Hematopoietic multipotent progenitor cell (in vitro differentiated cells): ENCODE data around the gene PEX14. TPM values are rescaled to one million over a fixed set of nuclear protein-coding genes. Genes with fewer than 3 reads are reported as not detected.
"Not testable (repeated sequence)": the region's sequence is repeated elsewhere in the genome, so short reads cannot be mapped to it uniquely, and the experiment has no call there.

Experiments used
- DNase-seq, 3 donors: peaks; one replicate each; pipeline ENCODE4 v3.0.0-alpha.2; 2011 to 2015; ENCODE audit warnings: low read depth in 2 of 3, low spot score in 2 of 3
- total RNA-seq: library from RNA; depleted of rRNA; stranded (reverse); fragments of >200 nt; gene quantifications from one replicate; pipeline ENCODE4 v1.2.3, GENCODE V29; 2012

Gene PEX14
- total RNA-seq, 1 donor = 22.6 TPM

DNA sequence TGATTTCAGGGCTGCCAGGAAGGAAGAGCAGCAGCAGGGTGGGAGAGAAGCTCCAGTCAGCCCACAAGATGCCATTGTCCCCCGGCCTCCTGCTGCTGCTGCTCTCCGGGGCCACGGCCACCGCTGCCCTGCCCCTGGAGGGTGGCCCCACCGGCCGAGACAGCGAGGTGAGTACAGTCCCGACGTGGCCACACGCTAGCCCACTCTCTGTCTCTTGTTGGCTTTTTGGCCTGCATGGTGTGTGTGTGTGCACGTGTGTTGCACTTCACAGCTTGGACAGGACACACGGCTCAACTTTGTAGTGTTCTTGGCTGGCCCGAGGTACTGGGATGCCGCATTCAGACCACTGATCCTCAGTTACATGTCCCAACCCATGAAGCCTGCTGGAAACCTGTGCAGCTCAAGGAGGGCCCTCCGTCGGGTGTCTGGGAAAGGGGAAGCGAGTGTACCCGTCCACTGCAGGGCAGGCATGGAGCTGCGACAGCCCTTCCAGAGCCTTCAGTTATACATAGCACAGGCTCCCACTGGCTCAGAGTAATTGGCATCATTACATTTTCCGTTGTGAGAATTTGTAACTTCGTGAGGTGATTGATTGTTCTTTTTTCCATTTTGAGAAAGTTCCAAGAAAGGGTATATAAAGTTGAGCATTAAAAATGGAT is 24.5 kb upstream of the PEX14 start:
- no peak for DNase-seq

GRCh38 chr1:10450836-10451235 is 23.9 kb upstream of the PEX14 start:
- DNase-seq = no peak

- DNase-seq = no peak
These were observed 23.5 kb upstream of the PEX14 start for GRCh38 chr1:10451287-10451686.

DNA sequence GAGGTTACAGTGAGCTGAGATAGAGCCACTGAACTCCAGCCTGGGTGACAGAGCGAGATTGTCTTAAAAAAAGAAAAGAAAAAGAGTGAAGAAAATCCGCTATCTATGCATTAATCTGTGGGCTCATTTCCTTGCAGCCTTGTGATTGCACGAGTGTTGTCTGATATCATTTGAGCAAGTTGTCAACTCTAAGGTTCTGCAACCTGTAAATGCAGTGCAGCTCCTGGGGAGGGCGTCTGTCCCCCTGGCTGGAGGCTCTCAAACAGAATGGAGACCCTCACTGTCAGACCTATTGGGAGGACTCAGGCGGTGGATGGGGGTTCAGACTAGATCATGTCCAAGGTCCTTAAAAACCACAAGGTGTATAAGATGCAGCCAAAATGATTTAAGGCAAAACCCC is 18.7 kb upstream of the PEX14 start:
- DNase-seq = no peak

DNA sequence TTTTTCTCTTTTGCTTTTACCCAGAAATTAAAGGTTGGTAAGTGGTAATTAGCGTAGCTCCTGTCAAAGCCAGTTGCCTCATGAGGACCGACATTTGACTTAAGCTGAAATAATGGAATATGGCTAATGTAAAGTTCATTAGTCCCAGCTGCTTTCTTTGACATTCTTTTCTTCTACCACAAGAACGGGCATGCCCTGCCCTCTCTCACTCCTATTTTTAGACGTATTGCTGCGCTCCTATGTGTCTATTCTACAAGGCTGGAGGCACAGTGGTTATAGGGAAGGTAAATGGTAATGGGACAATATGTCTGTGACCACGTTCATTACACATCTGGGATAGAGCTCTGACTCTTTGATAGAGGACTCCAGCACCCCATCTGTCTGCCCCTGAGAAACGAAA is 18.1 kb upstream of the PEX14 start:
- no peak for DNase-seq

DNA sequence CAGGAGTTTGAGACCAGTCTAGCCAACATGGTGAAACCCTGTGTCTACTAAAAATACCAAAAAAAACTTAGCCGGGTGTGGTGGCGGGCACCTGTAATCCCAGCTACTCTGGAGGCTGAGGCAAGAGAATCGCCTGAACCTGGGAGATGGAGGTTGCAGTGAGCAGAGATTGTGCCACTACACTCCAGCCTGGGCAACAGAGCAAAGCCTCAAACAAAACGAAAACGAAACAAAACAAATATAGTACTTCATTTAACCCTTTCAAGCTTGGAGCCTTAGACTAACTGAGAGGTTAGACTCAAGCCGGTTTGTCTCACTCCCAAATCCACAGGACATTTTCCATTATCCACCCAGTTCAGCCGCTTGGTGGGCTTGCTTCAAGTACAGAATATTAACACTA is 17.3 kb upstream of the PEX14 start:
- not testable (repeated sequence) for DNase-seq

DNA sequence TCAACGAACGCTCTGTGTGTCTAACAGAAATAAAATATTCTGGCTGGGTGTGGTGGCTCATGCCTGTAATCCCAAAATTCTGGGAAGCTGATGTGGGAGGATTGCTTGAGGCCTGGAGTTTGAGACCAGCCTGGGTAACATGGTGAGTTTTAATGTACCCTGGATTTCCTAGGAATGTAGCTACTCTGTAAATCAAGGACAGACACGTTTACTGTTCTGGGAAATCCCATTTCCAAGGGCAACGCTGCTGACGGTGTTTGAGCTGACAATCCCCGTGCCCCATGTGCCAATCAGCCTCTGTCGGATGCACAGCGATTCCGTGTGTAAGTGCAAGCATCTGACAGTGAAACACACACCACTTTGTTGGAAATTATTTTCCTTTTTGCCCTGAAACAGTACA is 16.9 kb upstream of the PEX14 start:
- no peak for DNase-seq

DNA sequence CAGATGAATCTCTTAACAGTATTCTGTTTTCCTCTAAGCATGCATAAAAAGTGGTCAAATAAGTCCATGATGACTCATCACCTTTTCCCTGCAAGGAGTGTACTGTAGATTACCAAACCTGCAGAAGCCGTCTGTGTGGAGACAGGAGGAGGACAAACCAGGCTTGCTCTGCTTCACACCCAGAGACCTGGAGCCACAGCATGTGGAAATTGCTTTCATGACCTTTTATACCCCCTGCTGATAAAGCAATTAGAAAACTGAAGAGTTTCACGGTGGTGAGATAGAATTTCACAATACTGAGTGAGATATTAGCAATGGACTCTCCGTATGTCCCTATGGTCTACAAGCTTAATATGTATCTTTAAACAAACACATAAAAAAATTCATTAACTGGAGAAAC is 15.6 kb upstream of the PEX14 start:
- peak in 1 of 3 donors; percentile 7 for DNase-seq

GRCh38 chr1:10467078-10467477 is 7.7 kb upstream of the PEX14 start:
- DNase-seq = no peak

GRCh38 chr1:10470043-10470442 is 4.7 kb upstream of the PEX14 start:
- no peak for DNase-seq

DNA sequence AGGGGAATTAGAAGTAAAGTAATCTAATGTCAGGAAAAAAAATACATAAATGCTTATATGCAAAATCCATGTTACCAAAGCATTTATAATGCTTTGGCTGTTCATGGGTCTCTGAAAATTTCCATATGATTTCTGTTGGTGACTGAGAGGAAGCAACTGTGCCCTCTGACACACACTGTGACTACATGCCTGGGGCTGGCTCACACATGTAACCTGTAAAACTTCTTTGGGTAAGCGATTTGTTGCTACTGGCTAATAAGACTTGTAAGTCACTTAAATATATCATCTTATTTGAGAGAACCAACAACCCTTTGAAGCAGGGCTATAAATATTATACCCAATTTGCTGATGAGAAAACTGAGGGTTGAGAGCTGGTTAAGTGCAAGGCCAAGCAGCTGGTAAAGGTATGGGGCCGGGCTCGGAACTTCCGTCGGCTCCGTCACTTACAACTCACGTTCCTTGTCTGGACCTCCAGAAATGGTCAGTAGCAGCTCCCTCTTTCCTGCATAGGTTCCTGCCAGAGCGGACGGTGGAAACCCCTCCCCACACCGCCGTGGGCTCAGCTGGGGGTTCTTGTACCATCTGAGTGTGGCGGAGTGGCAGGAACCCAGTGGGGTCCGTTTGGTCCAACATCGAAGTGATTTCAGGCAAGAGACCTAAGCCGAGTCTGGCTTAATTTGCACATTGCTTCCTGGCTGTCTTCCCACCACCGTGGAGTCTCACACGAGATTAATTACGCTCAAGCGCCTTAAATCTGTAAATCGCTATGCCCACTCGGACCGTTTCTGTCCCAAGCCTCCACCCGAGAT is 3.1 kb upstream of the PEX14 start:
- no peak for DNase-seq

- DNase-seq = peak; percentile 75 to 98 (median 95)
These were observed 2.3 kb upstream of the PEX14 start, which contains the start of gene DFFA for GRCh38 chr1:10472220-10473144. TSS of gene DFFA (minus strand) at chr1:10472529. CDS start at chr1:10472458, 71 bp downstream.

DNA sequence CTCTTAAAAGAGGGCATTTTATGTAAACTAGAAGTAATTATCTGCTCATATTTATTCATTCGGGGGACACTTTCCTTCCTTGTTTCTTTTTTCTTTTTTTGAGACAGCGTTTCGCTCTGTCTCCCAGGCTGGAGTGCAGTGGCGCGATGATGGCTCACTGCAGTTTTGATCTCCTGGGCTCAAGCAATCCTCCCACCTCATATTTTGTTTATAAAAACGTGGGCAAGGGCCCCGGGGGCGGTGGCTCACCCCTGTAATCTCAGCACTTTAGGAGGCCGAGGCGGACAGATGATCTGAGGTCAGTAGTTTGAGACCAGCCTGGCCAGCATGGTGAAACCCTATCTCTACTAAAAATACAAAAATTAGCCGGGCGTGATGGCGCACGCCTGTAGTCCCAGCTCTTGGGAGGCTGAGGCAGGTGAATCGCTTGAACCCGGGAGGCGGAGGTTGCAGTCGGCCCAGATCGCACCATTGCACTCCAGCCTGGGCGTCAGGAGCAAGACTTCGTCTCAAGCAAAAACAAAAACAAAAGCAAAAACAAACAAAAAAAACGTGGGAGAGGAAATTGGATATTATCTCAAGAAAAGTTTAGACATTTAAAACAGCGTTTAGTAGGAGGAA is 1.5 kb upstream of the PEX14 start:
- no peak for DNase-seq

DNA sequence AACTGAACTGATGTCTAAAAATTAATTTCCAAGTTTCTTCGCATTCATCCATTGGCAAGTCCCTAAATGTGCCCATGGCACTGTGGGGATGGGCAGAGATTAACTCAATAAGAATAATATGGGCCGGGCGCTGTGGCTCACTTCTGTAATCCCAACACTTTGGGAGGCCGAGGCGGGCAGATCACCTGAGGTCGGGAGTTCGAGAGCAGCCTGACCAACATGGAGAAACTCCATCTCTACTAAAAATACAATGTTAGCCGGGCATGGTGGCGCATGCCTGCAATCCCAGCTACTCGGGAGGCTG is 489 bp upstream of the PEX14 start:
- DNase-seq = not testable (repeated sequence)

DNA sequence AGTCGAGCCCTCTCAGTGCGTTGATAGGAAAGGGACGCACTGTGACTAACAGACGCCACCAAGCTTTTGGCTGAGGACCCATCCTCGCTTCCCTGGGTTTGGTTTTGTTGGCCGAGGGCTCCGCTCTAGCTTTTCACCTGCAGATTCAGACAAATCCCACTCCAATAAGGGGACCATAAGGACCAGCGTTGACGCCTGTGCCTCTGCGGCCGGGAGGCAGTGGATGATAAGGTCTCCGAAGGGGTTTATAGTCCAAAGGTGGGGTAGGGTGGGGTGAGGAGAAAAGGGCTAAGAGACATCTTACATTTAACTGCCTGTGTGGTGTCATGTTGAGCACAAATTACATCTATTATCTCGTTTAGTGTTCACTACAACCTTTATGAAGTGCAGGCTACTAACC is 760 bp downstream of the PEX14 start:
- DNase-seq = no peak

DNA sequence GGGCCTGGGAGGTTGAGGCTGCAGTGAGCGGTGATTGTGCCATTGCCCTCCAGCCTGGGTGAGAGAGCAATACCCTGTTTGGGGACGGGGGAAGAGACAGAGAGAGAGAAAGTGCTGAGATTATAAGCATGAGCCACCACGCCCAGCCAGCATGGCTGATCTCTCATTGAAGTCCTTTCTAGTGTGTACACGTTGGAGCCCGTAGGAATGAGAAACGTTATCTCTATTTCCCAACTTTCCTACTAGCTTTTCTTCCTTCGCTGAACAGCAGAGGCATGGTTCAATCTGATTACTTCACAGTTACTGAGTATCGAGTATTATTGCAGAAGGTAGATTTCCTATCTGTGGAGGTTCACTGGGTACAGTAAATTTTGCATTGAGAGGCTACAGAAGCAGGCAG is 4.5 kb downstream of the PEX14 start:
- DNase-seq = no peak

DNA sequence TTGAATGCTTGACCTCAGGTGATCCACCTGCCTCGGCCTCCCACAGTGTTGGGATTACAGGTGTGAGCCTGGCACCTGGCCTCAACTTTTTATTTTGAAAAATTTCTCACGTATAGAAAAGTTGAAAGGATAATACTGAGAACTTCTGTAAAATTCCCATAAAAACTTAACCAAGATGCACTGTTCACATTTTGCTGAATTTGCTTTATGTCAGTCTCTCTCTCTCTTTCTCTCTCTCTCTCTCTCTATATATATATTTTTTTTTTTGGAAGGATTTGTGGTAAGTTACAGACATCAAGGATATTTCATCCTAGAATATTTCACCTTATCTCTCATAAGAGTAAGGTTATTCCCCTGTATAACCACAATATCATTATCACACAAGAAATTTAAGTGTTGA is 5.9 kb downstream of the PEX14 start:
- no peak for DNase-seq

DNA sequence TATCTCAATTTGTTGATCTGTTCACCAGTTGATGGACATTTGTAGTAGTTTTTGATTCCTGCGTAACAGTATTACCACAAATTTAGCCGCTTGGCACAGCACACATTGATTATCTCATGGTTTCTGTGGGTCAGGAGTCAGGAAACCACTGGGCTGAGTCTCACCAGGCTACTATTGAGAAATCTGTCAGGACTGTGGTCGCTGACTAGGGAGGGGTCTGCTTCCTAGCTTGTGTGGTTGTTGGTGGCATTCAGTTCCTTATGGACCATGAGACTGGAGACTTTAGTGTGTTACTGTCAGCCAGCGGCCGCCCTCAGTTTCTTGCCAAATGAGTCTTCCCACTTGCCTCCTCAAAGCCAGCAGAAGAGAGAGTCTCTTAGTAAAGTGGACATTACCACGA is 9.8 kb downstream of the PEX14 start:
- DNase-seq = no peak

DNA sequence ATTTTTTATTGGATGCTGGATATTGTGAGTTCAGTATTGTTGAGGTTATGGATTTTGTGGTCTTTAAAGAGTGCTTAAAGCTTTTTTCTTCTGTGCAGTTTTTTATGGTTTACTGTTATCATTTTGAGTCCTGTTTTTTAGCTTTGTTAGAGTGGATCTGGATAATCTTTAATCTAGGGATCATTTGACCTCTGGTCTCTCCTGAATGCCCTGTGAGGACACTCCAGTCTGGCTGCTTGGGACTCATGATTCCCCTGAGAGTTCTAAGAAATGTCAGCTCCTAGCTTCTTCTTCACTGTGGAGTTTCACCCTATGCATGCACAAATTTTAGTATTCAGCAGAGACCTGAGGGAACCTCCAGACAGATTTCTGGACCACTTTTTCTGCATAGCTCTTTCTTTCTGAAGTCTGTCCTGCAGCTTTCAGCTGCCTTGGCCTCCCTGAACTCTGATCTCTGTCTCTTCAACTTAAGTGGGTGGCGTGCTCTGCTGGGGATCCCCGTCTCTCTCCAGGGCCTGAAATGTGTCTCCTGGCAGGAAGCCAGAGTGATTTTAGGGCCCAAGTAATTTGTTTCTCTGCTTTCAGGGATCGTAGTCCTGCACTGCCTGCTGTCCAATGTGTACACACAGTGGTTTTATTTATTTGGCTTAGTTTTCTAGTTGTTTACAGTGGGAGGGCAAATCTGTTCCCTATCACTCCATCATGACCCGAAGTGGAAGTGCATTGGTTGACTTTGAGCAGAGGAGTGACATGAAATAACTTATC is 14.7 kb downstream of the PEX14 start:
- no peak for DNase-seq

- DNase-seq = no peak
These were observed 15.7 kb downstream of the PEX14 start for GRCh38 chr1:10490286-10490970.
